Liver (tissue), 9 donors: ENCODE results near the gene RYR3. TPM values are rescaled to one million over a fixed set of nuclear protein-coding genes. Genes with fewer than 3 reads are reported as not detected.

Source experiments
- DNase-seq: peaks from one replicate; pipeline ENCODE4 v3.0.0-alpha.2; 2017; ENCODE audit warnings: low spot score
- H3K27ac ChIP-seq, 2 donors: one replicate each; pipeline ENCODE4 v1.7.0; 2013; ENCODE audit warnings: inconsistent platforms in 2 of 2, low read length in 2 of 2, control low read depth in 1 of 2, low read depth in 1 of 2, mild to moderate bottlenecking in 1 of 2
- H3K27me3 ChIP-seq, 4 donors: one replicate each; pipeline versions ENCODE4 v1.6.1 to v1.7.0; 2013; ENCODE audit warnings: low read length in 3 of 4, inconsistent platforms in 1 of 4, mild to moderate bottlenecking in 1 of 4, moderate library complexity in 1 of 4; ENCODE audit not compliant: control insufficient read depth in 4 of 4, insufficient read depth in 4 of 4
- H3K36me3 ChIP-seq, 4 donors: one replicate each; pipeline versions ENCODE4 v1.6.1 to v1.7.0; 2013; ENCODE audit warnings: low read length in 3 of 4, mild to moderate bottlenecking in 3 of 4, low read depth in 1 of 4, moderate library complexity in 1 of 4; ENCODE audit not compliant: control insufficient read depth in 4 of 4, insufficient read depth in 3 of 4
- H3K4me1 ChIP-seq, 4 donors: one replicate each; pipeline versions ENCODE4 v1.6.1 to v1.7.0; 2013; ENCODE audit warnings: low read length in 3 of 4, mild to moderate bottlenecking in 3 of 4, moderate library complexity in 1 of 4; ENCODE audit not compliant: control insufficient read depth in 4 of 4, insufficient read depth in 4 of 4
- H3K4me3 ChIP-seq, 3 donors: one replicate each; pipeline versions ENCODE4 v1.6.1 to v1.7.0; 2013; ENCODE audit warnings: low read length in 3 of 3, control low read depth in 1 of 3, low read depth in 1 of 3, mild to moderate bottlenecking in 1 of 3
- H3K9ac ChIP-seq, 2 donors: one replicate each; pipeline ENCODE4 v1.7.0; 2013; ENCODE audit warnings: low read length in 2 of 2, mild to moderate bottlenecking in 2 of 2, moderate library complexity in 2 of 2, control low read depth in 1 of 2, low read depth in 1 of 2
- H3K9me3 ChIP-seq, 4 donors: one replicate each; pipeline versions ENCODE4 v1.6.1 to v1.7.0; 2013; ENCODE audit warnings: low read length in 3 of 4; ENCODE audit not compliant: control insufficient read depth in 4 of 4
- ATF3 ChIP-seq: IDR thresholded peaks from 2 replicates; pipeline ENCODE4 v1.6.1; 2016; ENCODE audit warnings: antibody characterized with exemption
- CTCF ChIP-seq: fragments of 150-350 bp; IDR thresholded peaks from 2 replicates; pipeline ENCODE4 v1.5.1; 2017; ENCODE audit warnings: improper control_type of control experiment, low read depth, low read length; ENCODE audit not compliant: missing input control
- EGR1 ChIP-seq, 2 donors: IDR thresholded peaks; 2 replicates each; pipeline ENCODE4 v1.6.1; 2016 to 2018; ENCODE audit warnings: antibody characterized with exemption in 2 of 2, low read depth in 2 of 2
- FOXA1 ChIP-seq: IDR thresholded peaks from 2 replicates; pipeline ENCODE4 v1.6.1; 2016; ENCODE audit warnings: antibody characterized with exemption
- FOXA2 ChIP-seq: IDR thresholded peaks from 2 replicates; pipeline ENCODE4 v1.6.1; 2016; ENCODE audit warnings: antibody characterized with exemption
- GABPA ChIP-seq, 2 donors: IDR thresholded peaks in 1 of 2; conservative IDR thresholded peaks in 1 of 2; 2 replicates each; pipeline ENCODE4 v1.6.1; 2016; ENCODE audit warnings: antibody characterized with exemption in 2 of 2, mild to moderate bottlenecking in 1 of 2, moderate library complexity in 1 of 2
- HNF4A ChIP-seq, 2 donors: conservative IDR thresholded peaks; 2 replicates each; pipeline ENCODE4 v1.6.1; 2016; ENCODE audit warnings: antibody characterized with exemption in 2 of 2, mild to moderate bottlenecking in 2 of 2
- HNF4G ChIP-seq: IDR thresholded peaks from 2 replicates; pipeline ENCODE4 v1.6.1; 2016; ENCODE audit warnings: antibody characterized with exemption
- JUND ChIP-seq, 2 donors: IDR thresholded peaks; 2 replicates each; pipeline ENCODE4 v1.6.1; 2016; ENCODE audit warnings: antibody characterized with exemption in 2 of 2
- MAX ChIP-seq: IDR thresholded peaks from 2 replicates; pipeline ENCODE4 v1.6.1; 2016; ENCODE audit warnings: antibody characterized with exemption
- NR2F2 ChIP-seq: IDR thresholded peaks from 2 replicates; pipeline ENCODE4 v1.6.1; 2016; ENCODE audit warnings: antibody characterized with exemption
- RAD21 ChIP-seq, 2 donors: IDR thresholded peaks; 2 replicates each; pipeline ENCODE4 v1.6.1; 2016; ENCODE audit warnings: antibody characterized with exemption in 2 of 2, mild to moderate bottlenecking in 2 of 2
- REST ChIP-seq: IDR thresholded peaks from 2 replicates; pipeline ENCODE4 v1.6.1; 2016; ENCODE audit warnings: antibody characterized with exemption, mild to moderate bottlenecking
- RXRA ChIP-seq, 2 donors: IDR thresholded peaks; 2 replicates each; pipeline ENCODE4 v1.6.1; 2017 to 2018; ENCODE audit warnings: antibody characterized with exemption in 2 of 2, mild to moderate bottlenecking in 1 of 2
- SP1 ChIP-seq: IDR thresholded peaks from 2 replicates; pipeline ENCODE4 v1.6.1; 2018; ENCODE audit warnings: antibody characterized with exemption, mild to moderate bottlenecking
- TAF1 ChIP-seq: conservative IDR thresholded peaks from 2 replicates; pipeline ENCODE4 v1.6.1; 2016; ENCODE audit warnings: antibody characterized with exemption, mild to moderate bottlenecking
- YY1 ChIP-seq: IDR thresholded peaks from 2 replicates; pipeline ENCODE4 v1.6.1; 2016; ENCODE audit warnings: antibody characterized with exemption, mild to moderate bottlenecking
- WGBS: extraction: QIAGEN DNeasy Blood & Tissue Kit; methylation state at CpG from one replicate; pipeline ENCODE4 v1.1.7; 2013; 5-methylcytosine and 5-hydroxymethylcytosine counted together
- polyA plus RNA-seq, 2 donors: library from polyadenylated mRNA; stranded (reverse) in 1 of 2; unstranded in 1 of 2; fragments of 200-250 nt in 1 of 2; fragments of >200 nt in 1 of 2; fragmentation: Nextera tagmentation in 1 of 2; extraction: Ambion mirVana in 1 of 2; gene quantifications; one replicate each; pipeline versions ENCODE4 v1.2.1 to v1.2.3, GENCODE V29; 2013 to 2015
- total RNA-seq, 2 donors: library from RNA; depleted of rRNA; stranded (reverse); fragments of >200 nt; gene quantifications; one replicate each; pipeline ENCODE4 v1.2.3, GENCODE V29; 2014
- donor health status: healthy.
- donor health status: healthy.
- donor health status: healthy.
- donor health status: healthy.
- donor health status: healthy.

Gene RYR3
- total and polyA plus RNA-seq, 4 donors = 0.01 to 1.1 (median 0.22) TPM

GRCh38 chr15:33753012-33753411 is 442.2 kb downstream of the RYR3 start:
- H3K9me3 ChIP-seq = no peaks in the 10 kb centered on the region
- no peaks in the 10 kb centered on the region for H3K36me3 ChIP-seq
- 84% methylated on average over 1 of the region's 1 CpG for WGBS
- no peak overlapping the region for H3K27ac ChIP-seq
- H3K4me1 ChIP-seq = no peaks in the 10 kb centered on the region
- TF ChIP-seq EGR1 (IDR thresholded peaks at IDR 0.05; ENCODE audit: low read depth in 2 of 2) (no peak), ATF3 (no peak), RXRA (IDR thresholded peaks at IDR 0.05) (no peak), HNF4G (no peak)
- no peak overlapping the region for H3K4me3 ChIP-seq
- H3K27me3 ChIP-seq = peaks cover 0 to 5% (median 0%) of the 10 kb centered on the region in 4 donors
- DNase-seq = no peak
- no peak overlapping the region for H3K9ac ChIP-seq

GRCh38 chr15:33754242-33754641 is 443.5 kb downstream of the RYR3 start:
- no peaks in the 10 kb centered on the region for H3K9me3 ChIP-seq
- TF ChIP-seq ATF3 (no peak), SP1 (no peak), HNF4G (no peak), FOXA2 (no peak), HNF4A (conservative IDR thresholded peaks at IDR 0.05) (no peak)
- H3K36me3 ChIP-seq = no peaks in the 10 kb centered on the region
- no peaks in the 10 kb centered on the region for H3K4me1 ChIP-seq
- DNase-seq = no peak
- H3K9ac ChIP-seq = no peak overlapping the region
- H3K27me3 ChIP-seq = peaks cover 0 to 9% (median 0%) of the 10 kb centered on the region in 4 donors
- H3K27ac ChIP-seq = no peak overlapping the region
- WGBS = 80% methylated on average over 3 of the region's 3 CpGs
- H3K4me3 ChIP-seq = no peak overlapping the region

GRCh38 chr15:33756961-33757360 is 446.2 kb downstream of the RYR3 start:
- no peak overlapping the region for H3K9ac ChIP-seq
- H3K27ac ChIP-seq = no peak overlapping the region
- H3K4me1 ChIP-seq = no peaks in the 10 kb centered on the region
- 81% methylated on average over 5 of the region's 5 CpGs for WGBS
- no peaks in the 10 kb centered on the region for H3K36me3 ChIP-seq
- peaks cover 0 to 9% (median 0%) of the 10 kb centered on the region in 4 donors for H3K27me3 ChIP-seq
- no peak for DNase-seq
- no peak overlapping the region for H3K4me3 ChIP-seq
- no peak for TF ChIP-seq HNF4A (conservative IDR thresholded peaks at IDR 0.05)
- TF ChIP-seq GABPA (IDR thresholded peaks at IDR 0.05 in 1 of 2, conservative IDR thresholded peaks at IDR 0.05 in 1 of 2) = no peak
- no peak for TF ChIP-seq RAD21 (IDR thresholded peaks at IDR 0.05)
- no peak for TF ChIP-seq TAF1
- TF ChIP-seq REST = no peak
- no peak for TF ChIP-seq NR2F2
- TF ChIP-seq SP1 = no peak
- TF ChIP-seq HNF4G = no peak
- no peak for TF ChIP-seq EGR1 (IDR thresholded peaks at IDR 0.05; ENCODE audit: low read depth in 2 of 2)
- TF ChIP-seq ATF3 = no peak
- no peak for TF ChIP-seq CTCF
- TF ChIP-seq MAX = no peak
- TF ChIP-seq RXRA (IDR thresholded peaks at IDR 0.05) = no peak
- no peak for TF ChIP-seq YY1
- no peak for TF ChIP-seq JUND (IDR thresholded peaks at IDR 0.05)
- TF ChIP-seq FOXA1 = no peak
- no peaks in the 10 kb centered on the region for H3K9me3 ChIP-seq
